OCI-LY7 (cell line): ENCODE measurements around the gene HEPACAM. TPM values are rescaled to one million over a fixed set of nuclear protein-coding genes. Genes with fewer than 3 reads are reported as not detected.

Experiments used
- BruUV-seq: library from RNA; stranded (reverse); fragments of 400-500 nt; replicated peaks from 2 replicates; lab custom pipeline; 2021; lab: Mats Ljungman, UMichigan
- CTCF ChIA-PET: fragments of 300-600 bp; sonication (Branson Sonifier 250); formaldehyde crosslinking; loops from one replicate; lab custom pipeline; 2022; ENCODE audit warnings: antibody characterized with exemption; ENCODE audit not compliant: unreplicated experiment; lab: Charles Lee
- POLR2A ChIA-PET: fragments of 300-600 bp; sonication (Branson Sonifier 250); formaldehyde crosslinking; loops from one replicate; lab custom pipeline; 2022; ENCODE audit warnings: antibody characterized with exemption; lab: Charles Lee
- DNase-seq: peaks from one replicate; pipeline ENCODE4 v3.0.0-alpha.2; 2015; ENCODE audit warnings: low spot score
- H2AFZ ChIP-seq: fragments of 200-600 bp; sonication (generic), shearing (Covaris generic); 2 replicates; pipeline ENCODE4 v1.6.1; 2014; ENCODE audit warnings: mild to moderate bottlenecking, antibody characterized with exemption, low read length, moderate library complexity
- H3K27ac ChIP-seq: fragments of 200-600 bp; sonication (generic); 2 replicates; pipeline ENCODE4 v1.5.1; 2014; ENCODE audit warnings: mixed run types, low read depth, mild to moderate bottlenecking, moderate library complexity, low read length, inconsistent platforms; ENCODE audit not compliant: poor library complexity, severe bottlenecking
- H3K36me3 ChIP-seq: fragments of 200-600 bp; sonication (generic); 2 replicates; pipeline ENCODE4 v1.6.1; 2014; ENCODE audit warnings: mild to moderate bottlenecking, antibody characterized with exemption, low read length, moderate library complexity, mixed read lengths; ENCODE audit not compliant: insufficient read depth
- H3K4me1 ChIP-seq: fragments of 200-600 bp; sonication (generic); 2 replicates; pipeline ENCODE4 v1.5.1; 2014; ENCODE audit warnings: mild to moderate bottlenecking, low read length; ENCODE audit not compliant: insufficient read depth, poor library complexity, severe bottlenecking
- H3K4me2 ChIP-seq: fragments of 200-600 bp; sonication (generic); 2 replicates; pipeline ENCODE4 v1.6.1; 2014; ENCODE audit warnings: mild to moderate bottlenecking, low read length
- H3K4me3 ChIP-seq: fragments of 200-600 bp; sonication (generic); 2 replicates; pipeline ENCODE4 v1.5.1; 2014; ENCODE audit warnings: mild to moderate bottlenecking, low read depth, low read length; ENCODE audit not compliant: poor library complexity, severe bottlenecking
- H3K79me2 ChIP-seq: fragments of 200-600 bp; sonication (generic); 2 replicates; pipeline ENCODE4 v1.6.1; 2016; ENCODE audit warnings: low read depth, mild to moderate bottlenecking, low read length, moderate library complexity, mixed read lengths; ENCODE audit not compliant: insufficient read depth
- H3K9me2 ChIP-seq: fragments of 200-600 bp; sonication (generic); 2 replicates; pipeline ENCODE4 v1.6.1; 2016; ENCODE audit warnings: mild to moderate bottlenecking, low read length, mixed read lengths; ENCODE audit not compliant: insufficient read depth
- H3K9me3 ChIP-seq: fragments of 200-600 bp; sonication (generic); 2 replicates; pipeline ENCODE4 v1.6.1; 2014; ENCODE audit warnings: mild to moderate bottlenecking, mixed run types, low read length, mixed read lengths
- H4K20me1 ChIP-seq: fragments of 200-600 bp; sonication (generic); 2 replicates; pipeline ENCODE4 v1.6.1; 2014; ENCODE audit warnings: mild to moderate bottlenecking, antibody characterized with exemption, low read length, moderate library complexity, mixed read lengths; ENCODE audit not compliant: insufficient read depth
- EZH2phosphoT487 ChIP-seq: fragments of 200-600 bp; sonication (generic); IDR thresholded peaks from 2 replicates; pipeline ENCODE4 v1.6.1; 2018; ENCODE audit warnings: low read depth, borderline replicate concordance, mild to moderate bottlenecking, mixed run types, antibody characterized with exemption, low read length, moderate library complexity, mixed read lengths
- intact Hi-C: fragments of 100-400 bp; cut with micrococcal nuclease; formaldehyde crosslinking; loops from one replicate; pipeline ENCODE4 v1.10.0; 2022; ENCODE audit not compliant: unreplicated experiment
- total RNA-seq, 2 experiments: library from RNA; depleted of rRNA in 1 of 2; stranded (reverse); fragments of >200 nt in 1 of 2; shearing (Covaris generic) in 1 of 2; gene quantifications; 2 replicates each; pipeline ENCODE4 v1.2.3, GENCODE V29; 2014 to 2022
- TF ChIP-seq, protein P1 (sequence below): fragments of 200-600 bp; sonication (generic); conservative IDR thresholded peaks from 2 replicates; pipeline ENCODE4 v1.5.1; 2014; ENCODE audit warnings: mild to moderate bottlenecking, antibody characterized with exemption, low read length, moderate library complexity, mixed read lengths

HEPACAM gene
- total RNA-seq, 2 experiments from 2014 or later: not detected

DNA sequence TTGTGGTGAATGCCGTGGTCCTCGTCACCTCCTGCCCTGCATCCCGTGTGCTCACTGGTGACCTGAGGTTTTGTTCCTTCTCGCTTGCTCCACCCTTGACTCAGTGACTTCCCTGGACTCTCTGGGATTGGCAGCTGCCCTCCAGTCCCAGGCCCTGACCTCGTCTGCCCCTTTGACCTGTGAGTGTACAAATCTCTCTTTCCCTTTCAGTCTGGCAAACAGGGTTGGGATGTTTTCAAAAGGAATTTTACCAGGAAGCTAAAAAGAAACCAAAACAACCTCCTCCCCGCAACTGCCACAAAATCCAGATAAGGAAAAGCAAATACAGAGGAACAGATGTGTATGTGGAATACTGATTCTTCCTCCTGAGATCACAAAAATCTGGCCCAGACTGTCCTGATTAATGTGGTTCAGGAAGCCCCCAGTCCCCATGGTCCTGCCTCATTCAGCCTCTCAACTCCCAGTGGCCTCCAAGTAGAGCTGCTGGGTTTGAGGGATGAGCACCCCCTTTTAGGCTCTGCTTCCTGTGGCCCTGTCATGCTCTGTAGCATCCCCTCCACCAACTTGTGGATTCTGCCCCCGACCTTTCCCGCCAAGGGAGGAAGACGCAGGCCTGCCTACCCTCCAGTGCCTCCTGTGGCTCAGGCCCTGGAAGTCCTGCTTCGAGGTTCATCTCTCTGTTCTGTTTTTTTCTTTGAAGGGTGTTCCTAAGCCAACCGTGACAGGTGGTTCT, 53.3 kb downstream of the HEPACAM start:
- no peak overlapping the region for H3K4me3 ChIP-seq
- no peaks in the 10 kb centered on the region for H3K9me3 ChIP-seq
- intact Hi-C loops: no loop called here
- H4K20me1 ChIP-seq: no peaks in the 10 kb centered on the region
- no peaks in the 10 kb centered on the region for H3K36me3 ChIP-seq
- POLR2A ChIA-PET: interaction anchor here (0.7 to 1.5 kb wide), 2 partner anchors 8 to 122 kb away, joined by 3 to 5 read pairs; no protein-coding TSS in a partner anchor
- H3K9me2 ChIP-seq: no peaks in the 10 kb centered on the region
- DNase-seq: no peak
- H3K4me2 ChIP-seq: no peak overlapping the region
- no peak overlapping the region for H2AFZ ChIP-seq
- no peak overlapping the region for H3K27ac ChIP-seq
- no peaks in the 10 kb centered on the region for H3K79me2 ChIP-seq
- CTCF ChIA-PET: no interaction called here
- no peaks in the 10 kb centered on the region for H3K4me1 ChIP-seq
- TF ChIP-seq EZH2phosphoT487: no peak
- no TSS peak for BruUV-seq

DNA sequence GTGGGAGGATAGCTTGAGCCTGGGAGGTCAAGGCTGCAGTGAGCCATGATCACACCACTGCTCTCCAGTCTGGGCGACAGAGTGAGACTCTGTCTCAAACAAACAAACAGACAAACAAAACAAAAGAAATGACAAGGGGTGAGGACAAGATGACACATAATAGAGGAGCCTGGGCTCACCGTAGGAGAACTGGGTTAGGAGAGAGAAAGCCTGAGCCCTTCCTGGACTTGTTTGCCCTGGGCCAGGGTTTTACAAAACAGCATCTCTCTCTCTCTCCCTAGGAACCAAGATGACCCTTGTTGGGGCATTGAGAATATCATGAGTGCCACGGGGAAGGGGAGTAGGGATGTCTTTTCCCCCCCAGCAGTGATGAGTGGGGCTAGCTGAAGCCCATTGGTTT, 54.9 kb downstream of the HEPACAM start:
- no peaks in the 10 kb centered on the region for H3K4me1 ChIP-seq
- H3K9me2 ChIP-seq: no peaks in the 10 kb centered on the region
- no peak for DNase-seq
- H3K4me2 ChIP-seq: no peak overlapping the region
- no peaks in the 10 kb centered on the region for H4K20me1 ChIP-seq
- TF ChIP-seq EZH2phosphoT487: no peak
- TF ChIP-seq, protein P1, sequence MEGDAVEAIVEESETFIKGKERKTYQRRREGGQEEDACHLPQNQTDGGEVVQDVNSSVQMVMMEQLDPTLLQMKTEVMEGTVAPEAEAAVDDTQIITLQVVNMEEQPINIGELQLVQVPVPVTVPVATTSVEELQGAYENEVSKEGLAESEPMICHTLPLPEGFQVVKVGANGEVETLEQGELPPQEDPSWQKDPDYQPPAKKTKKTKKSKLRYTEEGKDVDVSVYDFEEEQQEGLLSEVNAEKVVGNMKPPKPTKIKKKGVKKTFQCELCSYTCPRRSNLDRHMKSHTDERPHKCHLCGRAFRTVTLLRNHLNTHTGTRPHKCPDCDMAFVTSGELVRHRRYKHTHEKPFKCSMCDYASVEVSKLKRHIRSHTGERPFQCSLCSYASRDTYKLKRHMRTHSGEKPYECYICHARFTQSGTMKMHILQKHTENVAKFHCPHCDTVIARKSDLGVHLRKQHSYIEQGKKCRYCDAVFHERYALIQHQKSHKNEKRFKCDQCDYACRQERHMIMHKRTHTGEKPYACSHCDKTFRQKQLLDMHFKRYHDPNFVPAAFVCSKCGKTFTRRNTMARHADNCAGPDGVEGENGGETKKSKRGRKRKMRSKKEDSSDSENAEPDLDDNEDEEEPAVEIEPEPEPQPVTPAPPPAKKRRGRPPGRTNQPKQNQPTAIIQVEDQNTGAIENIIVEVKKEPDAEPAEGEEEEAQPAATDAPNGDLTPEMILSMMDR: no peak
- H3K4me3 ChIP-seq: no peak overlapping the region
- BruUV-seq: no TSS peak
- intact Hi-C loops: no loop called here
- H3K9me3 ChIP-seq: no peaks in the 10 kb centered on the region
- H2AFZ ChIP-seq: no peak overlapping the region
- ChIA-PET CTCF (no interaction called here), POLR2A (interaction anchor here (1.5 kb wide), 1 partner anchor 10 kb away, joined by 5 read pairs; no protein-coding TSS in a partner anchor)
- H3K27ac ChIP-seq: no peak overlapping the region
- H3K79me2 ChIP-seq: no peaks in the 10 kb centered on the region
- H3K36me3 ChIP-seq: no peaks in the 10 kb centered on the region

DNA sequence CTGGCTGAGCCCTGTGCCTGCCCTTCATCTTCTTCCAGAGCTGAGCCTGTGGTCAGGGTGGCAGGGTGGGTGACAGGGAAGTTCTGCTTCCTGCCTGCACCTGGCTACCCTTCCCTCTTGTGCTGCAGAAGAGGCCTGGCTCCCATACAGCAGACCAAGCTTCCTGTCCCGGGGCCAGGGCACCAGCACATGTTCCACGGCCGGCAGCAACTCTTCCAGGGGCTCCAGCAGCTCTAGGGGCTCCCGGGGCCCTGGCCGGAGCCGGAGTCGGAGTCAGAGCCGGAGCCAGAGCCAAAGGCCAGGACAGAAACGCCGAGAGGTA, 55.6 kb downstream of the HEPACAM start:
- CTCF ChIA-PET: no interaction called here
- no peak overlapping the region for H3K27ac ChIP-seq
- POLR2A ChIA-PET: no interaction called here
- DNase-seq: no peak
- no peaks in the 10 kb centered on the region for H3K9me3 ChIP-seq
- H3K79me2 ChIP-seq: no peaks in the 10 kb centered on the region
- no peak overlapping the region for H3K4me3 ChIP-seq
- no peak overlapping the region for H3K4me2 ChIP-seq
- intact Hi-C loops: no loop called here
- no peak overlapping the region for H2AFZ ChIP-seq
- BruUV-seq: no TSS peak
- no peaks in the 10 kb centered on the region for H3K36me3 ChIP-seq
- TF ChIP-seq, protein P1: no peak
- TF ChIP-seq EZH2phosphoT487: no peak
- no peaks in the 10 kb centered on the region for H4K20me1 ChIP-seq
- no peaks in the 10 kb centered on the region for H3K9me2 ChIP-seq
- no peaks in the 10 kb centered on the region for H3K4me1 ChIP-seq
